GM12892 (cell line): ENCODE data around the gene CNTN5.

Experiments used
- POLR2A ChIP-seq: IDR thresholded peaks from 2 replicates; pipeline ENCODE4 v1.6.1; 2011; ENCODE audit warnings: low read depth, low read length, control low read depth
- TAF1 ChIP-seq: IDR thresholded peaks from 2 replicates; pipeline ENCODE4 v1.6.1; 2011; ENCODE audit warnings: low read depth, mild to moderate bottlenecking, control low read depth, low read length, borderline replicate concordance

DNA sequence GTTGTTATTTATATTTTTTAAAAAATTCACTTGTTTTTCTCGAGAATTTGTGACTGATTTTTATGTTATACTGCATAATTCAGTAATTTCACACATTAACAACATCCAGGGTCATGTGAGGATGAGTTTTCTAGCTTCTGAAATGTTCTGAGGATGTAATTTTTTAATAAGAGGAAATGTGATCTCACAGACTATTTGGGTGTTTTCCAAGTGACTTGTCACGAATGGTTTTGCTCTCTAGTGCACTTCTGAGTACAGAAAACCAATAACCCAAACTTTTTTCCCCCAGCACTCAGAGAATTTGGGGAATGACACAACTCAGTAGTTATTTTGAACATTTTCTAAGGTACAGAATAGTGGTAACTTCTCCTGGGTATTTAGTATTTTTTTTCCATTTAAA is 845.2 kb downstream of the CNTN5 start:
- TF ChIP-seq POLR2A (no peak), TAF1 (no peak)
